Measurements from ENCODE around the gene ANKS3. TPM values are rescaled to one million over a fixed set of nuclear protein-coding genes. Genes with fewer than 3 reads are reported as not detected.

The ANKS3 gene
- total RNA-seq, 1 experiment from 2014 or later = 32.8 TPM

- Histone ChIP-seq H3K4me2 (peak overlapping the region; percentile 87), H3K27ac (peak overlapping the region; percentile 85), H2AFZ (peak overlapping the region; percentile 63), H3K4me3 (peak overlapping the region; percentile 60), H3F3A (ENCODE audit: insufficient read depth, low read depth) (peaks cover 53% of the 10 kb centered on the region), H3K4me1 (replicated peaks; ENCODE audit: insufficient read depth) (peaks cover 58% of the 10 kb centered on the region), H3K9me2 (ENCODE audit: insufficient read depth) (no peaks in the 10 kb centered on the region), H3K79me2 (ENCODE audit: low read depth) (no peaks in the 10 kb centered on the region), H3K36me3 (ENCODE audit: low read depth) (no peaks in the 10 kb centered on the region; the same call in 1 of the 2 replicates), H3K27me3 (ENCODE audit: insufficient read depth, low read depth) (no peaks in the 10 kb centered on the region), H4K20me1 (ENCODE audit: insufficient read depth) (no peaks in the 10 kb centered on the region), H3K9me3 (ENCODE audit: insufficient read depth, low read depth) (no peaks in the 10 kb centered on the region)
- TF ChIP-seq CTCF (conservative IDR thresholded peaks at IDR 0.05) (no peak), EZH2 (IDR thresholded peaks at IDR 0.05; ENCODE audit: low read depth) (no peak)
- intact Hi-C loops (cut with micrococcal nuclease; ENCODE audit: unreplicated experiment) = loop anchor here (10.0 kb wide), 1 partner anchor 415 kb away; the partner anchor contains the start of gene EEF2KMT
- peak; percentile 91 to 97 for DNase-seq
- BruUV-seq (replicated peaks) = no TSS peak
- ChIA-PET POLR2A (ENCODE audit: unreplicated experiment) (interaction anchor here (0.5 to 0.7 kb wide), 3 partner anchors 36 to 64 kb away, joined by 6 to 8 read pairs (median 7); no protein-coding TSS in a partner anchor), CTCF (interaction anchor here (1.6 kb wide), 1 partner anchor 56 kb away, joined by 6 read pairs; the partner anchor contains the start of gene MGRN1)
These were observed 54.0 kb downstream of the ANKS3 start for GRCh38 chr16:4679850-4680636.

GRCh38 chr16:4679156-4679849 lies 54.8 kb downstream of the ANKS3 start:
- Histone ChIP-seq H3K9me3 (ENCODE audit: insufficient read depth, low read depth) (no peaks in the 10 kb centered on the region), H3K4me1 (replicated peaks; ENCODE audit: insufficient read depth) (peaks cover 50% of the 10 kb centered on the region), H3K4me3 (peak overlapping the region; percentile 60), H3K27me3 (ENCODE audit: insufficient read depth, low read depth) (no peaks in the 10 kb centered on the region), H3K4me2 (peak overlapping the region; percentile 87), H4K20me1 (ENCODE audit: insufficient read depth) (no peaks in the 10 kb centered on the region), H3K79me2 (ENCODE audit: low read depth) (no peaks in the 10 kb centered on the region), H3K36me3 (ENCODE audit: low read depth) (no peaks in the 10 kb centered on the region; the same call in 1 of the 2 replicates), H3K9me2 (ENCODE audit: insufficient read depth) (no peaks in the 10 kb centered on the region), H3F3A (ENCODE audit: insufficient read depth, low read depth) (peaks cover 48% of the 10 kb centered on the region), H3K27ac (peak overlapping the region; percentile 85), H2AFZ (no peak overlapping the region)
- POLR2A ChIA-PET (ENCODE audit: unreplicated experiment) = interaction anchor here (0.7 kb wide), 1 partner anchor 63 kb away, joined by 7 read pairs; no protein-coding TSS in a partner anchor
- intact Hi-C loops (cut with micrococcal nuclease; ENCODE audit: unreplicated experiment) = no loop called here
- no peak for TF ChIP-seq CTCF (conservative IDR thresholded peaks at IDR 0.05)
- no peak for TF ChIP-seq EZH2 (IDR thresholded peaks at IDR 0.05; ENCODE audit: low read depth)
- BruUV-seq (replicated peaks) = no TSS peak
- CTCF ChIA-PET = interaction anchor here (1.6 kb wide), 1 partner anchor 55 kb away, joined by 6 read pairs; the partner anchor contains the start of gene MGRN1
- DNase-seq = peak in 1 of 2 experiments; percentile 35

DNA sequence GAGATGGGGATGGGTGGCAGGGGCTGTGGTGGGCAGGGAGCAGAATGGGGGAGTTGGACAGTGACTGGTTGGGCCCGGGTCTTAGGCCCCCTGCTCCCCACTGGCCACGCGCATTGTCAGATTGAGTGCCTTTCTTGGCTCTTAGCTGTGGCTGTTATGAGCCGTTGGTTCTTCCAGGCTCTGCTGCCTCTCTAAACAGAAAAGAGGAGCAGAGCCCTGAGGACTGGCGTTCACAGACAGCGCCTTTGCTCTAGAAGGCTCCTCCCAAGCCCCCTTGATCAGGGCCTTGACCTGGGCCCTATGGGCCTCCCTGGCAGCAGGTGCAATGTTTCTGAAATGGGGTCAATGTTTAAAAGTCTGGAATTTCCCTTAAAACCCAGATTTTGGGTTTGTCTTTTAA lies 55.5 kb downstream of the ANKS3 start:
- ChIA-PET CTCF (interaction anchor here (1.6 kb wide), 1 partner anchor 55 kb away, joined by 6 read pairs; the partner anchor contains the start of gene MGRN1), POLR2A (ENCODE audit: unreplicated experiment) (no interaction called here)
- H3K9me2 ChIP-seq (ENCODE audit: insufficient read depth) = no peaks in the 10 kb centered on the region
- DNase-seq = no peak
- peaks cover 45% of the 10 kb centered on the region for H3F3A ChIP-seq (ENCODE audit: insufficient read depth, low read depth)
- peaks cover 43% of the 10 kb centered on the region for H3K4me1 ChIP-seq (replicated peaks; ENCODE audit: insufficient read depth)
- TF ChIP-seq EZH2 (IDR thresholded peaks at IDR 0.05; ENCODE audit: low read depth) = no peak
- no peak for TF ChIP-seq CTCF (conservative IDR thresholded peaks at IDR 0.05)
- H2AFZ ChIP-seq = no peak overlapping the region
- no TSS peak for BruUV-seq (replicated peaks)
- intact Hi-C loops (cut with micrococcal nuclease; ENCODE audit: unreplicated experiment) = no loop called here
- no peak overlapping the region for H3K27ac ChIP-seq
- no peaks in the 10 kb centered on the region; the same call in 1 of the 2 replicates for H3K36me3 ChIP-seq (ENCODE audit: low read depth)
- no peaks in the 10 kb centered on the region for H3K79me2 ChIP-seq (ENCODE audit: low read depth)
- H3K4me3 ChIP-seq = no peak overlapping the region
- H3K4me2 ChIP-seq = 0 out of 2 replicates have a peak overlapping the region, but pooled peaks have one; percentile 87
- no peaks in the 10 kb centered on the region for H3K9me3 ChIP-seq (ENCODE audit: insufficient read depth, low read depth)
- H4K20me1 ChIP-seq (ENCODE audit: insufficient read depth) = no peaks in the 10 kb centered on the region
- H3K27me3 ChIP-seq (ENCODE audit: insufficient read depth, low read depth) = no peaks in the 10 kb centered on the region
